ENCODE data around the gene DAB2.

DNA sequence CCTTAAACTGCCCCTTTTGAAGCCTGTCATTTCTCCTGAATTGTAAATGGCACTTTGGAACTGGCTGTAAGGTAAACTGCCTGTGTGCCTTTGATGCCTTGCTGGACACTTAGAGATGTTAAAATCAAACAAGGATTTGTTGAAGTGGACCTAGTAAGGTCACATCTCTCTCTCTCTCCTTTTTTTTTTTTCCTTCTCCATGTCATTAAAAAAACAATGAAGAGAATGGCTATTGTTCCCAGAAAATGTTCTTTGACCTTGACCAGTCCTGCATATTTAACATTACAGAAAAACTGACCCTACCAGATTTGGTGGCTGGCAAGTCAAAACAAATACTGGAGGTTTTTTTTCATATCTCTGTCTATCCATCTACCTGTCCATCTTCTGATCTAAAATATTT is 2.9 kb upstream of the DAB2 start:
- TF ChIP-seq, protein P1, sequence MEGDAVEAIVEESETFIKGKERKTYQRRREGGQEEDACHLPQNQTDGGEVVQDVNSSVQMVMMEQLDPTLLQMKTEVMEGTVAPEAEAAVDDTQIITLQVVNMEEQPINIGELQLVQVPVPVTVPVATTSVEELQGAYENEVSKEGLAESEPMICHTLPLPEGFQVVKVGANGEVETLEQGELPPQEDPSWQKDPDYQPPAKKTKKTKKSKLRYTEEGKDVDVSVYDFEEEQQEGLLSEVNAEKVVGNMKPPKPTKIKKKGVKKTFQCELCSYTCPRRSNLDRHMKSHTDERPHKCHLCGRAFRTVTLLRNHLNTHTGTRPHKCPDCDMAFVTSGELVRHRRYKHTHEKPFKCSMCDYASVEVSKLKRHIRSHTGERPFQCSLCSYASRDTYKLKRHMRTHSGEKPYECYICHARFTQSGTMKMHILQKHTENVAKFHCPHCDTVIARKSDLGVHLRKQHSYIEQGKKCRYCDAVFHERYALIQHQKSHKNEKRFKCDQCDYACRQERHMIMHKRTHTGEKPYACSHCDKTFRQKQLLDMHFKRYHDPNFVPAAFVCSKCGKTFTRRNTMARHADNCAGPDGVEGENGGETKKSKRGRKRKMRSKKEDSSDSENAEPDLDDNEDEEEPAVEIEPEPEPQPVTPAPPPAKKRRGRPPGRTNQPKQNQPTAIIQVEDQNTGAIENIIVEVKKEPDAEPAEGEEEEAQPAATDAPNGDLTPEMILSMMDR (IDR thresholded peaks at IDR 0.05), result no peak
- no peak for TF ChIP-seq POLR2A (IDR thresholded peaks at IDR 0.05)

Data from gastroesophageal sphincter (tissue), 3 donors.